ENCODE data around the gene CCL19.

The CCL19 gene

GRCh38 chr9:34691936-34692315, 850 bp upstream of the CCL19 start:
- Histone ChIP-seq H3K4me1 (ENCODE audit: insufficient read depth, insufficient read length) (no peaks in the 10 kb centered on the region), H3K36me3 (ENCODE audit: insufficient read depth, insufficient read length, low read length) (no peaks in the 10 kb centered on the region), H3K9ac (ENCODE audit: insufficient read length, low read depth) (no peak overlapping the region), H3K27me3 (ENCODE audit: insufficient read depth, insufficient read length) (no peaks in the 10 kb centered on the region), H3K9me3 (ENCODE audit: insufficient read depth, low read length) (no peaks in the 10 kb centered on the region), H3K4me3 (ENCODE audit: insufficient read length, low read depth) (no peak overlapping the region)
- no peak for DNase-seq (ENCODE audit: low read depth, low spot score)
- no peak for TF ChIP-seq SUZ12 (IDR thresholded peaks at IDR 0.05; ENCODE audit: extremely low read depth, insufficient read depth, insufficient read length)
- TF ChIP-seq ZNF274 (IDR thresholded peaks at IDR 0.05; ENCODE audit: low read depth, low read length), result no peak
- TF ChIP-seq YY1 (IDR thresholded peaks at IDR 0.05; ENCODE audit: insufficient read depth, insufficient read length), result no peak

- Histone ChIP-seq H3K4me1 (ENCODE audit: insufficient read depth, insufficient read length) (no peaks in the 10 kb centered on the region), H3K36me3 (ENCODE audit: insufficient read depth, insufficient read length, low read length) (no peaks in the 10 kb centered on the region), H3K9me3 (ENCODE audit: insufficient read depth, low read length) (no peaks in the 10 kb centered on the region), H3K4me3 (ENCODE audit: insufficient read length, low read depth) (no peak overlapping the region), H3K27me3 (ENCODE audit: insufficient read depth, insufficient read length) (no peaks in the 10 kb centered on the region), H3K9ac (ENCODE audit: insufficient read length, low read depth) (no peak overlapping the region)
- DNase-seq (ENCODE audit: low read depth, low spot score), result no peak
- TF ChIP-seq ZNF274 (IDR thresholded peaks at IDR 0.05; ENCODE audit: low read depth, low read length) (no peak), YY1 (IDR thresholded peaks at IDR 0.05; ENCODE audit: insufficient read depth, insufficient read length) (no peak), SUZ12 (IDR thresholded peaks at IDR 0.05; ENCODE audit: extremely low read depth, insufficient read depth, insufficient read length) (no peak)
Measured at GRCh38 chr9:34689512-34689911, 1.6 kb downstream of the CCL19 start.

GRCh38 chr9:34689116-34689470, 2.0 kb downstream of the CCL19 start:
- no peak overlapping the region for H3K9ac ChIP-seq (ENCODE audit: insufficient read length, low read depth)
- no peak for DNase-seq (ENCODE audit: low read depth, low spot score)
- no peak for TF ChIP-seq SUZ12 (IDR thresholded peaks at IDR 0.05; ENCODE audit: extremely low read depth, insufficient read depth, insufficient read length)
- no peak for TF ChIP-seq YY1 (IDR thresholded peaks at IDR 0.05; ENCODE audit: insufficient read depth, insufficient read length)
- TF ChIP-seq ZNF274 (IDR thresholded peaks at IDR 0.05; ENCODE audit: low read depth, low read length), result no peak
- no peaks in the 10 kb centered on the region for H3K36me3 ChIP-seq (ENCODE audit: insufficient read depth, insufficient read length, low read length)
- H3K4me1 ChIP-seq (ENCODE audit: insufficient read depth, insufficient read length), result no peaks in the 10 kb centered on the region
- no peaks in the 10 kb centered on the region for H3K27me3 ChIP-seq (ENCODE audit: insufficient read depth, insufficient read length)
- no peaks in the 10 kb centered on the region for H3K9me3 ChIP-seq (ENCODE audit: insufficient read depth, low read length)
- no peak overlapping the region for H3K4me3 ChIP-seq (ENCODE audit: insufficient read length, low read depth)

- Histone ChIP-seq H3K9me3 (ENCODE audit: insufficient read depth, low read length) (no peaks in the 10 kb centered on the region), H3K36me3 (ENCODE audit: insufficient read depth, insufficient read length, low read length) (no peaks in the 10 kb centered on the region), H3K27me3 (ENCODE audit: insufficient read depth, insufficient read length) (no peaks in the 10 kb centered on the region), H3K4me3 (ENCODE audit: insufficient read length, low read depth) (no peak overlapping the region), H3K9ac (ENCODE audit: insufficient read length, low read depth) (no peak overlapping the region), H3K4me1 (ENCODE audit: insufficient read depth, insufficient read length) (no peaks in the 10 kb centered on the region)
- no peak for TF ChIP-seq YY1 (IDR thresholded peaks at IDR 0.05; ENCODE audit: insufficient read depth, insufficient read length)
- no peak for TF ChIP-seq SUZ12 (IDR thresholded peaks at IDR 0.05; ENCODE audit: extremely low read depth, insufficient read depth, insufficient read length)
- TF ChIP-seq ZNF274 (IDR thresholded peaks at IDR 0.05; ENCODE audit: low read depth, low read length), result no peak
- no peak for DNase-seq (ENCODE audit: low read depth, low spot score)
Measured at GRCh38 chr9:34688329-34689115, 2.6 kb downstream of the CCL19 start.

- no peaks in the 10 kb centered on the region for H3K9me3 ChIP-seq (ENCODE audit: insufficient read depth, low read length)
- no peak overlapping the region for H3K4me3 ChIP-seq (ENCODE audit: insufficient read length, low read depth)
- no peaks in the 10 kb centered on the region for H3K27me3 ChIP-seq (ENCODE audit: insufficient read depth, insufficient read length)
- DNase-seq (ENCODE audit: low read depth, low spot score), result no peak
- H3K4me1 ChIP-seq (ENCODE audit: insufficient read depth, insufficient read length), result no peaks in the 10 kb centered on the region
- no peak overlapping the region for H3K9ac ChIP-seq (ENCODE audit: insufficient read length, low read depth)
- TF ChIP-seq SUZ12 (IDR thresholded peaks at IDR 0.05; ENCODE audit: extremely low read depth, insufficient read depth, insufficient read length) (no peak), ZNF274 (IDR thresholded peaks at IDR 0.05; ENCODE audit: low read depth, low read length) (no peak), YY1 (IDR thresholded peaks at IDR 0.05; ENCODE audit: insufficient read depth, insufficient read length) (no peak)
- peaks cover 3% of the 10 kb centered on the region for H3K36me3 ChIP-seq (ENCODE audit: insufficient read depth, insufficient read length, low read length)
Measured at GRCh38 chr9:34687276-34688030, 3.6 kb downstream of the CCL19 start.

GRCh38 chr9:34686732-34687131, 4.3 kb downstream of the CCL19 start:
- Histone ChIP-seq H3K4me1 (ENCODE audit: insufficient read depth, insufficient read length) (no peaks in the 10 kb centered on the region), H3K4me3 (ENCODE audit: insufficient read length, low read depth) (no peak overlapping the region), H3K9ac (ENCODE audit: insufficient read length, low read depth) (no peak overlapping the region), H3K36me3 (ENCODE audit: insufficient read depth, insufficient read length, low read length) (peaks cover 3% of the 10 kb centered on the region), H3K27me3 (ENCODE audit: insufficient read depth, insufficient read length) (no peaks in the 10 kb centered on the region), H3K9me3 (ENCODE audit: insufficient read depth, low read length) (no peaks in the 10 kb centered on the region)
- no peak for DNase-seq (ENCODE audit: low read depth, low spot score)
- TF ChIP-seq ZNF274 (IDR thresholded peaks at IDR 0.05; ENCODE audit: low read depth, low read length) (no peak), SUZ12 (IDR thresholded peaks at IDR 0.05; ENCODE audit: extremely low read depth, insufficient read depth, insufficient read length) (no peak), YY1 (IDR thresholded peaks at IDR 0.05; ENCODE audit: insufficient read depth, insufficient read length) (no peak)

- Histone ChIP-seq H3K9me3 (ENCODE audit: insufficient read depth, low read length) (no peaks in the 10 kb centered on the region), H3K4me3 (ENCODE audit: insufficient read length, low read depth) (no peak overlapping the region), H3K4me1 (ENCODE audit: insufficient read depth, insufficient read length) (no peaks in the 10 kb centered on the region), H3K9ac (ENCODE audit: insufficient read length, low read depth) (no peak overlapping the region), H3K36me3 (ENCODE audit: insufficient read depth, insufficient read length, low read length) (peaks cover 3% of the 10 kb centered on the region), H3K27me3 (ENCODE audit: insufficient read depth, insufficient read length) (no peaks in the 10 kb centered on the region)
- DNase-seq (ENCODE audit: low read depth, low spot score), result no peak
- TF ChIP-seq ZNF274 (IDR thresholded peaks at IDR 0.05; ENCODE audit: low read depth, low read length), result no peak
- TF ChIP-seq YY1 (IDR thresholded peaks at IDR 0.05; ENCODE audit: insufficient read depth, insufficient read length), result no peak
- TF ChIP-seq SUZ12 (IDR thresholded peaks at IDR 0.05; ENCODE audit: extremely low read depth, insufficient read depth, insufficient read length), result no peak
Measured at GRCh38 chr9:34686231-34686630, 4.8 kb downstream of the CCL19 start.
